Skin epidermis (tissue), 12 donors: ENCODE results near the gene PDE4D.
A peak's percentile ranks its signal among the peaks of the same experiment; 100 is the strongest.

Experiments
- H3K27ac ChIP-seq, 21 experiments: fragments of 200-600 bp; sonication (generic) in 11 of 21; one replicate each; pipeline ENCODE4 v1.5.0; 2020; ENCODE audit warnings: mild to moderate bottlenecking in 3 of 21, inconsistent platforms in 2 of 21, moderate library complexity in 2 of 21
- H3K4me3 ChIP-seq, 7 experiments: fragments of 200-600 bp; sonication (generic) in 2 of 7; one replicate each; pipeline ENCODE4 v1.5.0; 2020; ENCODE audit warnings: inconsistent platforms in 2 of 7, mild to moderate bottlenecking in 2 of 7, moderate library complexity in 1 of 7

PDE4D gene

GRCh38 chr5:59238126-59238902 is 655.2 kb downstream of the PDE4D start:
- Histone ChIP-seq H3K27ac (no peak overlapping the region), H3K4me3 (no peak overlapping the region)

- Histone ChIP-seq H3K27ac (no peak overlapping the region), H3K4me3 (no peak overlapping the region)
Observed at GRCh38 chr5:59236986-59237385, 656.5 kb downstream of the PDE4D start.

GRCh38 chr5:59236448-59236847 is 657.1 kb downstream of the PDE4D start:
- H3K27ac ChIP-seq, result no peak overlapping the region
- H3K4me3 ChIP-seq, result no peak overlapping the region

- Histone ChIP-seq H3K27ac (no peak overlapping the region), H3K4me3 (no peak overlapping the region)
Observed at GRCh38 chr5:59234236-59234635, 659.3 kb downstream of the PDE4D start.

- Histone ChIP-seq H3K27ac (no peak overlapping the region), H3K4me3 (no peak overlapping the region)
Observed at GRCh38 chr5:59231221-59231931, 662.1 kb downstream of the PDE4D start.

GRCh38 chr5:59222687-59223511 is 670.6 kb downstream of the PDE4D start:
- no peak overlapping the region for H3K4me3 ChIP-seq
- peak overlapping the region in 2 of 21 experiments; percentile 1 to 34 for H3K27ac ChIP-seq

GRCh38 chr5:59221769-59222168 is 671.8 kb downstream of the PDE4D start:
- Histone ChIP-seq H3K27ac (peak overlapping the region in 1 of 21 experiments; percentile 34), H3K4me3 (no peak overlapping the region)

GRCh38 chr5:59218424-59219045 is 675.0 kb downstream of the PDE4D start:
- Histone ChIP-seq H3K27ac (no peak overlapping the region), H3K4me3 (no peak overlapping the region)

GRCh38 chr5:59216841-59217240 is 676.7 kb downstream of the PDE4D start:
- H3K4me3 ChIP-seq, result no peak overlapping the region
- H3K27ac ChIP-seq, result no peak overlapping the region

GRCh38 chr5:59212596-59212995 is 680.9 kb downstream of the PDE4D start:
- Histone ChIP-seq H3K27ac (no peak overlapping the region), H3K4me3 (no peak overlapping the region)

- no peak overlapping the region for H3K27ac ChIP-seq
- no peak overlapping the region for H3K4me3 ChIP-seq
Observed at GRCh38 chr5:59209758-59210359, 683.7 kb downstream of the PDE4D start.

- Histone ChIP-seq H3K4me3 (no peak overlapping the region), H3K27ac (no peak overlapping the region)
Observed at GRCh38 chr5:59208474-59208873, 685.1 kb downstream of the PDE4D start.

- Histone ChIP-seq H3K4me3 (no peak overlapping the region), H3K27ac (no peak overlapping the region)
Observed at GRCh38 chr5:59207401-59207800, 686.1 kb downstream of the PDE4D start.

- H3K27ac ChIP-seq, result no peak overlapping the region
- H3K4me3 ChIP-seq, result no peak overlapping the region
Observed at GRCh38 chr5:59206132-59206581, 687.4 kb downstream of the PDE4D start.

- Histone ChIP-seq H3K4me3 (no peak overlapping the region), H3K27ac (no peak overlapping the region)
Observed at GRCh38 chr5:59204114-59204897, 689.2 kb downstream of the PDE4D start.

- no peak overlapping the region for H3K27ac ChIP-seq
Observed at GRCh38 chr5:59199868-59200267, 693.7 kb downstream of the PDE4D start.

GRCh38 chr5:59198832-59199231 is 694.7 kb downstream of the PDE4D start:
- Histone ChIP-seq H3K4me3 (no peak overlapping the region), H3K27ac (no peak overlapping the region)

More at GRCh38 chr5:59199868-59200267, 693.7 kb downstream of the PDE4D start:
- H3K4me3 ChIP-seq, result no peak overlapping the region

GRCh38 chr5:59198365-59198764 is 695.2 kb downstream of the PDE4D start:
- Histone ChIP-seq H3K27ac (peak overlapping the region in 1 of 21 experiments; percentile 35), H3K4me3 (no peak overlapping the region)

- no peak overlapping the region for H3K27ac ChIP-seq
- H3K4me3 ChIP-seq, result no peak overlapping the region
Observed at GRCh38 chr5:59197911-59198310, 695.6 kb downstream of the PDE4D start.
